NCI-H748 (cell line): ENCODE results near the gene GDPD4.
"Not testable (repeated sequence)": the region's sequence is repeated elsewhere in the genome, so short reads cannot be mapped to it uniquely, and the experiment has no call there.

Source experiments
- DNase-seq: peaks from one replicate; lab custom pipeline; 2025; ENCODE audit not compliant: unreplicated experiment; lab: John Stamatoyannopoulos, UW

The GDPD4 gene

DNA sequence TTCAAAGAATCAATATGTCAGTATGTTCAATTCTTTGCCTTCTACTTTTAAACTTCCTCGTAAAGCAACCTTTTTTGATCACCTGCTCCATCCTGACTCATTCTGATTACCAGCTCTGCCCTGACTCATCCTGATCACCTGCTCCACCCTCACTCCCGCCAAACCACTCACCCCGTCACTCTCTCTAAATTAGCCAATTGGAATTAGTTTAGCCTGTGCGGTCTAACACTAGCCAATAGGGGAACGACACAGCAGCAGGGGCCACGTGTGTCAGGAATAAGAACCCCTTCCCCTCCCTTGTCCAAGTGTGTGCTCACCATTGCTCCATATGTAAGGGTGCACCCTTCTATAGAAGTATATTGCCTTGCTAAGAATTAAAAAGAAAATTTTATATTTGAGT, 1.5 kb downstream of the GDPD4 start:
- not testable (repeated sequence) for DNase-seq

DNA sequence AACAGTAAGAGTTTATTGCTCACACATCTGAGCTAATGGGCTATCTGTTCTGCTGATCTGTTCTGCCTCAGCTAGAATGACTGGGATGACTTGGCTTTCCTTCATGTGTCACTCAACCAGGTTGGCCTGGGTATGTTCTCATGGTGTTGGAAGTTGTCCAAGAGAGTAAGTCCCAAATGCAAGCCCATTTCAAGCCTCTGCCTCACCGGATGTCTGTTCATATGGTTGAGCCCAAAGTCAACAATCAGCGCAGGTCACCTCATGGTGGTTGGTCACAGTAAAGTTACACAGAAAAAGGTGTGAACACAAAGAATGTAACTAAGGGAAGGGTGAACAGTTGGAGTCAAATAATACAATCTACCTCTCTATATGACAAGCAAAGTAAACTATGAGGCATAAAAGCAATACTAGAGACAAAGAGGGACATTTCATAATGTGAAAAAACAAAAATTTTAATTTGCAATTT, 1.9 kb downstream of the GDPD4 start:
- peak; percentile 1 for DNase-seq

DNA sequence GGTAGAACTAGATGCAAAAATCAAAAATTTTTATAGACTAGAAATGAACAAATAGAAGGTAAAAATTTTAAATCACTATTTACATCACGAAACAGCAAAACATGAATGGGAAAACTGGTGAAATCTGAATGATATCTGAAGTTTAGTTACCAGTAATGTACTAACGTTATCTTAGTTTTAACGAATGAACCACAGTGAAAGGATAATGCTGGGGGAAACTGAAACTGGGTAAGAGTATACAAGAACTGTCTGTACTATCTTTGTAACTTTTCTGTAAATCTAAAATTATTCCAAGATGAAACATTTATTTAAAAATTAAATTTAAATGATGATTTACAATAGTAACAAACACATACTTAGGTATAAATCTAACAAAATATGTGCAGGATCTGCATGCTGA, 7.4 kb downstream of the GDPD4 start:
- DNase-seq: no peak

- no peak for DNase-seq
Measured at GRCh38 chr11:77289737-77290136, 11.7 kb downstream of the GDPD4 start.

GRCh38 chr11:77287615-77288273, 13.7 kb downstream of the GDPD4 start:
- no peak for DNase-seq

DNA sequence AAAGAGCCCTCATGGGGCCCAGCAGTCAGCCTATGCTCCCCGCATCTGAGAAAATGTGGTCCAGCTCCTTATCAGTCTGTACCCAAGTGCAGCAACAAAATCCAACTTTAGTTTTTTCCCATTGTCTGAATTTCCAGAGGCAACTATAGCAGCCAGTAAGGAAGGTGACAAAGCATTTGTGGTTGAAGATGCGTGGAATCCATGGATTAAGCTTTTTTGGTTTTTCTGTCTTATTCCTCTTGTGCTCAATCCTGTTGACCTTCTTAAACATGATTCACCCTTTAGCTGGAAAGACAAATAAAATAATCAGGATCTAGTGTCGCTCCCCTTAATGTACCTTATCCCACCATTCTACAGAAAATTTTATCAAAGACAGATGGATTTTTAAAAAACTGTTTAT, 14.3 kb downstream of the GDPD4 start:
- no peak for DNase-seq

DNA sequence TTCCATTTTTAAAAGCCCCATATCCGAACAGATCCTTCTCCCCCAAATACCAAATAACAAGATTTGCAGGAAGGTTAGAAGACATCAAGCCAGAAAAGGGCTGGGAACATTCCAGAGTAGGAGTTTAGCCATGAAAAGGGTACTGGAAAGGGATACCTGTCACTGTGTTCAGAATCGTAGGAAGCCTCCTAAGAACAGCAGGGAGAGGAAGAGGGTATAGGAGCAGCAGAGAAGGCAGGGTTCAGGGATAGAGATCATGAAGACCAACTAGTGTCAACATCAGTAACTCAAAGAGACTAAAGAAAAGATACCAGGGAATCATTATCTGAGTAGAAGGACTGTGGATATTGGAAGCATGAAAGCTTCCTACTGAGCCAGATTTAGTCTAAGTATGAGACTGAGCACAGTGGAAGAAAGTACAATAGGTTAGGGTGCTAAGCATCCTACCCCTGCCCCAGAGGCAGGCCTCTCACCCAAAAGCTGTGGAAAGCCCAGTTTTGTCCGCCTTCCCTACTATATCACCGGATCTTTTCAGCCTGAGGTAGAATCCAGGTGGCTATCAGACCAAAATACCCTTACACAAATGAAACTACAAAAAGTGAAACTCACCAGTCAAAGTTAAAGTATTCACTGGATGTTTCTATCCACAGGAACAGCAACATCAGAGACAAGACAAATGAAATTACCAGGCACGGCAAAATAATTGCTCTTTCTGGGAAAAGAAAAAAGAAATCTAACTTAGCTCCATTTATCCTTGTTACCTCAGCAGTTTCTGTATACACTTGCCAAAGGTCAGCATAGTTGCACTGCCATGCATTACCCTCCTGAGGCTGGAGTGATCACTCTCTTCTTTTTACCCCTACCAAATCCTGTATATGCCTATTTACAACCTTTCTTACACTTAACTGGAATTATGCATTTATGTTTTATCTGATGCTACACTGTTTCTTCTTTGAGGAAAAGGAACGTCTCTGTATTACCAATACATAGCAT, 16.7 kb downstream of the GDPD4 start:
- no peak for DNase-seq

GRCh38 chr11:77283101-77283500, 18.4 kb downstream of the GDPD4 start:
- no peak for DNase-seq

DNA sequence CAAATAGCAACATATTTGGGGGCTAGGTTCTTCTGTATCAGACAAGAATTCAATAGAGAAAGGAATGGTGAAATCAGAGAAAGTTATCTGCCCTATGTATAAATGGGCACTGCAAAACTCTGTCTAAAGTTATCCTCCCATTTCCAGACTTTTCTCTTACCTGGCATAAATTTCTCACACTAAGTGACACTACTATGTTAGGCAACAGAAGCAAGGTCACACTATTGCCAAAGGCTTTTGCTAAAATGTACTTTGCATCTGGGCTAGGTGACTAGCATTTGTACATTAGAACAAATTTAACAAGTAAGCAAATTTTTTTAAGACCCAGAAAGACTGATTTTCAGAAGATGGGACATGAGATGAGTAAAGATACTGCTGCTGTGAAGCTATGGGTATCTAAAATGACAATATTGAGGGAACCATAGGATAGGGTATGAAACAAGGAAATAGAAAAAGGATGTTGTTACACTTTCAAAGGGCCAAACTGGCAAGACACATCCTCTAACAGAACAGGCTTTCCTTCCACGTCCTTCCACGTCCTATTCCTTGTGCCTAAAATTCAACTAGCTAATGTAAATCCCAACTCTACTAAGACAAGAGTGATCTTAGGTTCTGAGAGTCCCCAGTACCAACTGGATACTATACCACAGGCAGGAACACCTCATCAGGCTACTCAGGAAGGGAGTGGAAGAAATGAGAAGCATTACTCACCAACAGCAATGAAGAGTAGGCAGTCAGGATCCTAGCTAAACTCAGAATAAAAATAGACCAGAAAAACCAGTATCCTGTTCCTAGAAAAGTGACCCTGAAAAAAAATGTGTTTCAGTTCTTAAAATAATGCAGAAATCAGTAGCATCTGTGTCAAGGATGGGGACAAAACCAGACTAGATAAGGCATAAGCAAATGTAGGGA, 22.6 kb downstream of the GDPD4 start:
- DNase-seq: no peak

- DNase-seq: no peak
Measured at GRCh38 chr11:77276271-77276670, 25.2 kb downstream of the GDPD4 start.

DNA sequence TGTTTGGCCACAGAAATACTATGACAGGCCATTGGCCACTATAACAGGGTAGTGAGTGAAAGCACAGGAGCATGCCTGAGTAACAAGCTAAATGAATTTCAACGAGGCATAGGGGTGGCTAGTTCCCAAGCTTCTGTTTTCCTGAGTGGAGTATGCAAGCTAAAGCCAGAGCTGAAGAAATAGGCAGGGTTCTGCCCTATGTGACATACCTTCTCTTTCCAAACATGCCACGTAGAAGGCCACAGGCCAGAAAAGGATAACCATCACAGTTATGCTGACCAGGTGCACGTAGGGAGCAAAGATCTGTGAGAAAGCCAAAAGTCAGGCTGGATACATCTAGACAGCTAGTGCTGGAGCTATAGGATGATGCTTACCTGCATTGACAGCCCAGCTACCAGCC, 30.6 kb downstream of the GDPD4 start:
- no peak for DNase-seq

GRCh38 chr11:77269484-77270123, 31.9 kb downstream of the GDPD4 start:
- DNase-seq: no peak

DNA sequence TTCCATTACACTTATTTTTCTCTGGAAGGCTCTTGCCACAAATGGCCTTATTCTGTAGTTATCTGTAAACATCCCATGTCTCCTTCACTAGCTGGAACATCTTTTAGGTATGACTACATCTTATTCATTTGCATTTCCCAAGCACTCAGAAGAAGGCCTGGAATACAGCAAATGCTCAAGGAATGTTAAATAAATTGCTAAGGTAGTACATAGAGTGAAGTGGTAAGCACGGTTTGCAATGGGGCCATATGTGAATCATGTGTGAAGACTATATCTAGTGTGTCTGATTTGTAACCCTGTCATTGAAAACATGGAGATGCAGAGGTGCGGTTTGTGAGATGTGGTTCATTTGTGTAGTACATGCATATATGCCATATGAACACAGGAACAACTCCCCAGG, 33.5 kb downstream of the GDPD4 start:
- DNase-seq: no peak

DNA sequence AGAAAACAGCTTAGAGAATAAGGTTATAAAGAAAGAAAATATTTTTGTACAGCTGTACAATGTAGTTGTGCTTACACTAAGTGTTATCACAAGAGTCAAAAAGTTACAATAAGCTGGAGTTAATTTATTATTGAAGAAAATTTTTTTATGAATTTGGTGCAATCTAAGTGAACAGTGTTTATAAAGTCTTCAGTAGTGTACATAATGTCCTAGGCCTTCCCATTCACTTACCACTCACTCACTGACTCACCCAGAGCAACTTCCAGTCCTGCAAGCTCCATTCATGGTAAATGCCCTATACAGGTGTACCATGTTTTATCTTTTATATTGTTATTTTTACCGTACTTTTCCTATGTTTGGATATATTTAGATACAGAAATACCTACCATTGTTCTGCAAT, 34.7 kb downstream of the GDPD4 start:
- DNase-seq: no peak

DNA sequence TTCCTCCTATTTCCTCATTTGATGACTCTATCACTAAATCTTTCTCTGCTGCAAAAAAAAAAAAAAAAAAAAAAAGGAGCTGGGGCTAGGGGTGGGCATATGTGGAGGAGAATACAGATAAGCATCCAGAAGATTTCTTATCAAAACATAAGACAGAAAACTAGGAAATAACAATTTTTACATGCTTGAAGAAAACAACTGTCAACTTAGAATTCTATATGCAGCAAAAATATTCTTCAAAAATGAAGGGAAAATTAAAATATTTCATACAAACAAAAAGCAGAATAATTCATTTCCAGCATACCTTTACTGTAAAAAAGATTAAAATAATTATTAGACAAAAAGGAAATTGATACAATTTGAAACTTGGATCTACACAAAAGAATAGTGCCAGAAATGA, 38.7 kb downstream of the GDPD4 start:
- no peak for DNase-seq

DNA sequence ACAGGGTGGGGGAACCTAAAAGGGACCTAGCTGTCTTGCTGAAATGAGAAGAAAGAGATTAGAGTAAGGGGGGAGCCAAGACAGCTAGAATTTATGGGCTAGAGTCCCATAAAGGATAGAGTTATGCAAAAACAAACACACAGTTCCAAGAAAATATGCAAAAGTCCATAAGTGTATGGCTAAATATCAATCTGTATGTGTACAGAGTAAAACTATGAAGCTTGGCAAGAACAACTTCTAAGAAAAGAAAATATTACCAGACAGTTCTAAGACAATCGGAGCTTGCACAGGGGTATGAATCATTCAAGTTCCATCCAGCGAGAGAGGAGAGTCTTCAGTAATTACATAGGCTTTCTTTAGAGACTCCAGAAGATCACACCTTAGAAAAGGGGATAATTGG, 41.8 kb downstream of the GDPD4 start:
- DNase-seq: no peak

DNA sequence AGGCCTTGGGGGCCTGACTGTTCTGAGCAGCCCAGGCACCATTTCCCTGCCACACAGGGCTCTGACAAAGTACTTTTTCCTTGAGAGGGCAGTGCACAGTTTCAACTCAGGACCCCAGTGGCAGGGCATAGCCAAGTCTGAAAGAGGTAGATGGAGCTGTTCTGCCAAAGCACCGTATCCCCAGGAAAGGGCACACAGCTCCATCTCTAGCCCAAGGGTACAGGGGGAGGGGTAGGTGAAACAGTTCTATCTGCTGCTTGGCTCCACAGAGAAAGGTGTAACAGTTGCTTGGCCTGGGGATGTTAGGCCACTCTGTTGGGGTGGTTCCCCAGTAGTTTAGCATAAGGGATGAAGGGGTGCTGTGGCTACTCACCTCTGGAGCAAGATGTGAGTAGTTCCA, 47.8 kb downstream of the GDPD4 start:
- DNase-seq: no peak

DNA sequence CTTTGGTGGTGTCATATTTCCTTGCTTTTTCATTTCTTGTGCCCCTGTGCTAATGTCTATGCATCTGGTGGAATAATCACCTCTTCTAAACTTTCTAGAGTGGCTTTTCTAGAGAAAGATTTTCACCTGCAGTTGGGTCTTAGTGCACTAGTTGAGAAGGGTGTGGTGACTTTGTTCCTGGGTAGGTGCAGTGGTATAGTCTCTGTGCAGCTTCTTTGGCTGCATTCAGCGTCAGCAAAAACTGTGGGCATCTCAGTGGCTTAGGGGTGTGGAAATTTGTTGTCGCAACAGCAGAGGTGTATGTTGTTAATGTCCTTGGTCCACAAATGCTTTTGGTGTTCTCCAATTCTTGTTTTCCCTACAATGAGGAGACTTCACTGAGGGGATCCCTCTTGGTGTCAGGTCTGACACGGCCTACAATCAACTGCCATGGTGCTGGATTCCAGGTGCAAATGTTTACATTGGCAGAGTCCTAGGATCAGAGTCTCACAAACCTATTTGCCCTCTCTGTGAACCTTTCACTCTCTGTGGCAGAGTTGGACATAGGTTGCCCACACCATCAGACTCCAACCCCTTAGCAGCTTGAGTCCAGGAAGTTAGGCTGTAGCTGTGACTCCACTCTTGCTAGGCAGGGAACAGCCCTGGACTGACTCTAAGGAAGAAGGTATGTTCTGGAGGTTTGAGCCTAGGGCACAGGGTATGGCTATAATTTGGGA, 48.8 kb downstream of the GDPD4 start:
- DNase-seq: no peak

DNA sequence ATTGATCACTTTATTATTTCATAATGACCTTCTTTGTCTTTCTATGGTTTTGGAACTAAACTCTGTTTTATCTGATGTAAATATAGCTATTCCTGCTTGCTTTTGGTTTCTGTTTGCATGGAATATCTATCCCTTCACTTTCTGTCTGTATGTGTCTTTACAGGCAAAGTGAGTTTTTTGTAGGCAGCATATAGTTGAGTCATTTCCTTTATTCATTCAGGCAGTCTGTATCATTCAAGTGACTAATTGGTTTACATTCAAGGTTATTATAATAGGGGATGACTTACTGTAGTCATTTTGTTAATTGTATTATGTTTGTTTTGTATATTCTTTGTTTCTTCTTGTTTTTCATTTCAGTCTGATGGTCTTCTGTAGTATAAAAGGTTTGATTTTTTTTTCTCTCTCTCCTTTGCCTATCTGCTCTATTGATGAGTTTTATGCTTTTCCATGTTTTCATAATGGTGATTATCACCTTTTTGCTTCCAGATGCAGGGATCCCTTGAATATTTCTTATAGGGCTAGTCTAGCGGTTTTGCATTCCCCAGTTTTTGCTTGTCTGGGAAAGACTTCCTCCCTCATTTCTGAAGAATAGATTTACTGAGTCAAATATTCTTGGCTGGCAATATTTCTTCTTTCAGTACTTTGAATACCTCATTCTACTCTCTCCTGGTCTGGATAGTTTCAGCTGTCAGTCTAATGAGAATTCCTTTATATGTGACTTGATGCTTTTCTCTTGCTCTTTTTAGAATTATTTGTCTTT, 50.4 kb downstream of the GDPD4 start:
- DNase-seq: no peak
